Thoracic aorta (tissue), 2 donors: ENCODE data around the gene TRIML1. TPM values are rescaled to one million over a fixed set of nuclear protein-coding genes. Genes with fewer than 3 reads are reported as not detected.

Experiments
- ATAC-seq: fragments of 150-250 bp; one replicate; pipeline ENCODE4 v1.8.0; 2017; ENCODE audit warnings: low read depth; ENCODE audit not compliant: insufficient number of reproducible peaks, low FRiP score
- DNase-seq: peaks from one replicate; pipeline ENCODE4 v3.0.0-alpha.2; 2020; ENCODE audit warnings: low spot score
- H3K27ac ChIP-seq, 2 donors: fragments of 200-600 bp; sonication (generic); 1 replicate in 1 of 2; 2 replicates in 1 of 2; pipeline ENCODE4 v1.5.1; 2016; ENCODE audit warnings: mild to moderate bottlenecking in 2 of 2, moderate library complexity in 2 of 2
- H3K27me3 ChIP-seq: fragments of 200-600 bp; sonication (generic); replicated peaks from 2 replicates; pipeline ENCODE4 v1.6.0; 2016; ENCODE audit warnings: mild to moderate bottlenecking; ENCODE audit not compliant: insufficient read depth
- H3K36me3 ChIP-seq: fragments of 200-600 bp; sonication (generic); one replicate; pipeline ENCODE4 v1.5.1; 2016
- H3K4me1 ChIP-seq, 2 donors: fragments of 200-600 bp; sonication (generic); 1 replicate in 1 of 2; 2 replicates in 1 of 2; pipeline versions ENCODE4 v1.5.1 to v1.6.0; 2016; ENCODE audit warnings: low read depth in 2 of 2, mild to moderate bottlenecking in 1 of 2; ENCODE audit not compliant: control insufficient read depth in 1 of 2
- H3K4me3 ChIP-seq: fragments of 200-600 bp; sonication (generic); 2 replicates; pipeline ENCODE4 v1.5.1; 2016; ENCODE audit warnings: mild to moderate bottlenecking
- H3K9me3 ChIP-seq: fragments of 200-600 bp; sonication (generic); 2 replicates; pipeline ENCODE4 v1.5.1; 2016
- total RNA-seq, 2 donors: library from RNA; depleted of rRNA; stranded (reverse); fragments of >200 nt; gene quantifications; one replicate each; pipeline versions ENCODE4 v1.1.0 to v1.2.3, GENCODE V29; 2016
- TF ChIP-seq, protein P1 (sequence below): fragments of 200-600 bp; sonication (generic); IDR thresholded peaks from one replicate; pipeline ENCODE4 v1.5.1; 2019; ENCODE audit warnings: antibody characterized with exemption

Gene TRIML1
- total RNA-seq, 2 donors from 2014 or later: not detected

DNA sequence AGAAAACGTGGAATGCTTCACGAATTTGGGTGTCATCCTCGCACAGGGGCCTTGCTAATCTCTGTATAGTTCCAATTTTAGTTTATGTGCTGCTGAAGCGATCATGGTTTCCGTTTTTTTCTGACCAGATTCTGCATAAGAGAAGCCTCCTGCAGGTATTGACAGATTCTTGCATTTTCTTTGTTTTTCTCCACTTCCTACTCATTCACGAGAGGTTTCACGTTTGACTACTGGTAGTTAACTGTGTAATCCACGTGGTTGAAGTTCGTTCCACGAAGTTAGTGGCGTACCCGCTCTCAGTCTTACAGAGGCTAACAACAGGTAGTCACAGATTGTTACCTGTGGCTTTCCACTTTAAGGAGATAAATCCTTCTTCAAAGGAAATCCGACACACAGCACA lies 17.7 kb upstream of the TRIML1 start:
- TF ChIP-seq, protein P1, sequence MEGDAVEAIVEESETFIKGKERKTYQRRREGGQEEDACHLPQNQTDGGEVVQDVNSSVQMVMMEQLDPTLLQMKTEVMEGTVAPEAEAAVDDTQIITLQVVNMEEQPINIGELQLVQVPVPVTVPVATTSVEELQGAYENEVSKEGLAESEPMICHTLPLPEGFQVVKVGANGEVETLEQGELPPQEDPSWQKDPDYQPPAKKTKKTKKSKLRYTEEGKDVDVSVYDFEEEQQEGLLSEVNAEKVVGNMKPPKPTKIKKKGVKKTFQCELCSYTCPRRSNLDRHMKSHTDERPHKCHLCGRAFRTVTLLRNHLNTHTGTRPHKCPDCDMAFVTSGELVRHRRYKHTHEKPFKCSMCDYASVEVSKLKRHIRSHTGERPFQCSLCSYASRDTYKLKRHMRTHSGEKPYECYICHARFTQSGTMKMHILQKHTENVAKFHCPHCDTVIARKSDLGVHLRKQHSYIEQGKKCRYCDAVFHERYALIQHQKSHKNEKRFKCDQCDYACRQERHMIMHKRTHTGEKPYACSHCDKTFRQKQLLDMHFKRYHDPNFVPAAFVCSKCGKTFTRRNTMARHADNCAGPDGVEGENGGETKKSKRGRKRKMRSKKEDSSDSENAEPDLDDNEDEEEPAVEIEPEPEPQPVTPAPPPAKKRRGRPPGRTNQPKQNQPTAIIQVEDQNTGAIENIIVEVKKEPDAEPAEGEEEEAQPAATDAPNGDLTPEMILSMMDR: no peak
- no peaks in the 10 kb centered on the region for H3K36me3 ChIP-seq
- H3K4me3 ChIP-seq: no peak overlapping the region
- no peaks in the 10 kb centered on the region for H3K4me1 ChIP-seq
- H3K27me3 ChIP-seq: no peaks in the 10 kb centered on the region
- no peaks in the 10 kb centered on the region for H3K9me3 ChIP-seq
- no peak overlapping the region for H3K27ac ChIP-seq
- no peak for DNase-seq
- ATAC-seq: no peak

DNA sequence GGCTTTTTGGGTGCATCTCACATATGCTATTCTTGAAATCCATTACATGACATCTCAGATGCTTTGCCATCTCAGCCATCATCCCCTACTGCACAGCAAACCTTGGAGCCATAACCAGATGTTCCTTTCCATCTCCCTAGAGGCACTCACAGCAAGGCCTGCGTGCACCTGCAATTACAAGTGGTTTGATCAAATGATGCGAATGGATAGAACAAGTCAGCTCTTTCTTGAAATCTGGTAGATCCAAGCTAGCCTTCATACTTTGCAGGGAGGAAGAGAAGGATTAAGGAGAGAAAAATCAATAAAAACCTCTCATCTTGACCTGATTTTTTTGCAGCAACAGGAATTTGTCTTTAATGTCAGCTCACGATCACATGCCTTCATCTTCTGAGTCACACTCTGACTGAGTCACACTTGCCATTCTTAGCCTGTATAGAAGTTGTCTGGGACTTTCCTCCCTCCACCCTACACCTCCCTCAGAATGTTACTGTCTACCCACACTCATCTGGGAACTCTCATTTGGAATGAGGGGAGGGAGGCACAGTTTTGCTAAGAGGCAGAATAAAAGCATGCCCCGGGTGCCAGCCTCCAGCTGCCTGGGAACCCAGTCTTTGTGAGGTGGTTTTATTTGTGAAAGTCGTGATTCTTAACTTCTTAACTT lies 11.9 kb upstream of the TRIML1 start:
- ATAC-seq: peak; percentile 91
- DNase-seq: no peak
- TF ChIP-seq, protein P1: no peak
- Histone ChIP-seq H3K4me3 (no peak overlapping the region), H3K27ac (peak overlapping the region in 1 of 2 donors; percentile 46), H3K36me3 (no peaks in the 10 kb centered on the region), H3K4me1 (peaks cover 10 to 15% of the 10 kb centered on the region in 2 donors), H3K9me3 (no peaks in the 10 kb centered on the region), H3K27me3 (no peaks in the 10 kb centered on the region)

DNA sequence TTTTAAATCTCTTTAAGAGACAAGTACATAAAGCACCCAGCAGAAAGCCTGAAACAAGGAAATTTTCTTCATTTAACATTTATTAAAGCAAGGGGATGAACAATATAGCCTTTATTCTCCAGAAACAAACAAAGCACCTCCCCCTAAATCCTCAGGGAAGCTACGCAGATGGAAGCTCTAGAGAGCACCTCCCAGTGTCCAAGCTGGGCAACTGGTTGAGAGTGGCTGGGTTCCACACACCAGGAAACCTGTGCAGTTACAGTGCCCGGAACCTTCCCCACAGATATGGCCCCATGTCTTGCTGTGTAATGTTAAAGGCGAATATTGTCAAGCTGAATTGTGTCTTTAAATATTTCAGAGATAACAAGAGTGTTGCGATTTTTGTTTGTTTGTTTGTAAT lies 8.9 kb upstream of the TRIML1 start:
- peaks cover 10 to 15% of the 10 kb centered on the region in 2 donors for H3K4me1 ChIP-seq
- H3K9me3 ChIP-seq: no peaks in the 10 kb centered on the region
- TF ChIP-seq, protein P1: no peak
- DNase-seq (no peak), ATAC-seq (no peak)
- no peaks in the 10 kb centered on the region for H3K36me3 ChIP-seq
- no peak overlapping the region for H3K27ac ChIP-seq
- H3K27me3 ChIP-seq: no peaks in the 10 kb centered on the region
- H3K4me3 ChIP-seq: no peak overlapping the region

DNA sequence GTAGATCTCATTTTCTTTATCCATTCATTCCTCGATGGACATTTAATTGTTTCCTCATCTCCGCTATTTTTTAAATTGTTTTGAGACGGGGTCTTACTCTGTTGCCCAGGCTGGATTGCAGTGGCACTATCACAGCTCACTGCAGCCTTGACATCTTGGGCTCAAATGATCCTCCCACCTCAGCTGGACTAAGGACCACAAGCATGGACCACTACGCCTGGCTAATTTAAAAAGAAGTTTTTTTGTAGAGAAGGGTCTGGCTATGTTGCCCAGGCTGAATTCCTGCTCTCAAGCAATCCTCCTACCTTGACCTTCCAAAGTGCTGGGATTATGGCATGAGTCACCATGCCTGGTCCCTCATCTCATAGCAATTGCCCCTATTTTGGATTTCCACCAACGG lies 7.0 kb upstream of the TRIML1 start:
- ATAC-seq: no peak

DNA sequence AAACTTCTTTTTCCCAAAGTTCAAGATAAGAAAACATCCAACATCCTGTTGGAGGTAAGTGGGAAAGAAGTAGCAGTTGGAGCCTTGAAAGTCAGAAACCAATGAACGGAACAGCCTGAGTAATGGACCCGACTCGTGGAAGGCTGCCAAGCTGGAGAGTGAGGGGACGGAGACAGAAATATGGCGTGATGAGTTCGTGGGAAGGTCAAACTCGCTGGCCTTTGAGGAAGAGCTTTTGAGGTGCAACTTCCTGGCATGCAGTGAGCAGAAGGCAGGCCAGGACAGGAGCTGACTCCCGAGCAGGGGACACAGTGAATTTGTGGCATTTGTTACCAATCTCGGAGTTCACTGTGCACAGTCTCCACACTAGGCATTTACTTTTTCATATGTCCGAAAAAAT lies 1.0 kb upstream of the TRIML1 start:
- ATAC-seq (no peak), DNase-seq (no peak)
- Histone ChIP-seq H3K36me3 (no peaks in the 10 kb centered on the region), H3K27ac (no peak overlapping the region), H3K4me1 (no peaks in the 10 kb centered on the region), H3K9me3 (no peaks in the 10 kb centered on the region), H3K4me3 (no peak overlapping the region), H3K27me3 (no peaks in the 10 kb centered on the region)
- TF ChIP-seq, protein P1: no peak

More for the DNA sequence above, 7.0 kb upstream of the TRIML1 start:
- TF ChIP-seq, protein P1: no peak
- no peak for DNase-seq
- Histone ChIP-seq H3K27me3 (no peaks in the 10 kb centered on the region), H3K9me3 (no peaks in the 10 kb centered on the region), H3K4me1 (peaks cover 9 to 12% of the 10 kb centered on the region in 2 donors), H3K4me3 (no peak overlapping the region), H3K36me3 (no peaks in the 10 kb centered on the region), H3K27ac (no peak overlapping the region)
